PC-3 (cell line): Measurements from ENCODE around the gene STARD6. TPM values are rescaled to one million over a fixed set of nuclear protein-coding genes. Genes with fewer than 3 reads are reported as not detected.

ENCODE experiments used
- ATAC-seq: fragments of 200-7000 bp; cut with Tn5 transposase; 2 replicates; pipeline ENCODE4 v1.9.1; 2020; ENCODE audit warnings: mild to moderate bottlenecking, moderate library complexity
- BruUV-seq: library from RNA; stranded (reverse); fragments of 400-500 nt; replicated peaks from 2 replicates; lab custom pipeline; 2021; lab: Mats Ljungman, UMichigan
- CTCF ChIA-PET: fragments of 300-600 bp; sonication (Branson Sonifier 250); formaldehyde crosslinking; loops from one replicate; lab custom pipeline; 2022; ENCODE audit warnings: antibody characterized with exemption; lab: Charles Lee
- POLR2A ChIA-PET: fragments of 300-600 bp; sonication (Branson Sonifier 250); formaldehyde crosslinking; loops from one replicate; lab custom pipeline; 2022; ENCODE audit warnings: antibody characterized with exemption; ENCODE audit not compliant: unreplicated experiment; lab: Charles Lee
- DNase-seq: peaks from one replicate; pipeline ENCODE4 v3.0.0-alpha.2; 2015
- H2AFZ ChIP-seq: fragments of 300-600 bp; sonication (generic); 2 replicates; pipeline ENCODE4 v1.6.0; 2016; ENCODE audit warnings: antibody characterized with exemption, low read length
- H3F3A ChIP-seq: fragments of 300-600 bp; sonication (generic); one replicate; pipeline ENCODE4 v1.6.0; 2017; ENCODE audit warnings: antibody characterized with exemption, low read length, control low read depth, mild to moderate bottlenecking; ENCODE audit not compliant: unreplicated experiment
- H3K27ac ChIP-seq: fragments of 300-600 bp; sonication (generic); 2 replicates; pipeline ENCODE4 v1.5.1; 2016; ENCODE audit warnings: mild to moderate bottlenecking, low read length
- H3K27me3 ChIP-seq: fragments of 300-600 bp; sonication (generic); 2 replicates; pipeline ENCODE4 v1.6.1; 2016; ENCODE audit warnings: low read length, mixed read lengths
- H3K36me3 ChIP-seq: fragments of 300-600 bp; sonication (generic); 2 replicates; pipeline ENCODE4 v1.6.1; 2016; ENCODE audit warnings: low read depth, mixed run types, low read length, mixed read lengths
- H3K4me1 ChIP-seq: fragments of 300-600 bp; sonication (generic); 2 replicates; pipeline ENCODE4 v1.5.1; 2016; ENCODE audit warnings: low read length; ENCODE audit not compliant: insufficient read depth
- H3K4me2 ChIP-seq: fragments of 300-600 bp; sonication (generic); 2 replicates; pipeline ENCODE4 v1.6.0; 2016; ENCODE audit warnings: low read length
- H3K4me3 ChIP-seq: fragments of 300-600 bp; sonication (generic); 2 replicates; pipeline ENCODE4 v1.5.1; 2016; ENCODE audit warnings: mild to moderate bottlenecking, low read length, mixed read lengths
- H3K79me2 ChIP-seq: fragments of 300-600 bp; sonication (generic); 2 replicates; pipeline ENCODE4 v1.6.1; 2017; ENCODE audit warnings: low read length, mixed read lengths
- H3K9ac ChIP-seq: fragments of 300-600 bp; sonication (generic); 2 replicates; pipeline ENCODE4 v1.6.0; 2016; ENCODE audit warnings: mild to moderate bottlenecking, low read length
- H3K9me2 ChIP-seq: fragments of 300-600 bp; sonication (generic); replicated peaks from 2 replicates; pipeline ENCODE4 v1.6.1; 2016; ENCODE audit warnings: mixed run types, low read length, mixed read lengths
- H3K9me3 ChIP-seq: fragments of 300-600 bp; sonication (generic); 2 replicates; pipeline ENCODE4 v1.6.1; 2016; ENCODE audit warnings: low read length, mixed read lengths
- H4K20me1 ChIP-seq: fragments of 300-600 bp; sonication (generic); 2 replicates; pipeline ENCODE4 v1.6.1; 2016; ENCODE audit warnings: low read length, mixed read lengths
- CTCF ChIP-seq: fragments of 300-600 bp; sonication (generic); conservative IDR thresholded peaks from 2 replicates; pipeline ENCODE4 v1.5.1; 2017; ENCODE audit warnings: antibody characterized with exemption, low read depth, mild to moderate bottlenecking, low read length
- EZH2 ChIP-seq: fragments of 300-600 bp; sonication (generic); IDR thresholded peaks from one replicate; pipeline ENCODE4 v1.6.1; 2017; ENCODE audit warnings: antibody characterized with exemption, mild to moderate bottlenecking, low read length; ENCODE audit not compliant: unreplicated experiment
- EZH2phosphoT487 ChIP-seq: fragments of 300-600 bp; sonication (generic); IDR thresholded peaks from 2 replicates; pipeline ENCODE4 v1.6.1; 2018; ENCODE audit warnings: mild to moderate bottlenecking, antibody characterized with exemption, low read length, borderline replicate concordance
- intact Hi-C: fragments of 100-400 bp; cut with micrococcal nuclease; formaldehyde crosslinking; loops from 2 replicates; pipeline ENCODE4 v1.9.0; 2023
- total RNA-seq: library from RNA; depleted of rRNA; stranded (reverse); fragments of >200 nt; gene quantifications from 2 replicates; pipeline ENCODE4 v1.2.3, GENCODE V29; 2014

STARD6 gene
- total RNA-seq, 1 experiment from 2014 or later = not detected

GRCh38 chr18:54381640-54382039 is 24.0 kb upstream of the STARD6 start:
- intact Hi-C loops = no loop called here
- POLR2A ChIA-PET = no interaction called here

GRCh38 chr18:54378057-54378456 is 20.4 kb upstream of the STARD6 start:
- CTCF ChIA-PET = no interaction called here

More at GRCh38 chr18:54381640-54382039, 24.0 kb upstream of the STARD6 start:
- DNase-seq (no peak), ATAC-seq (no peak)
- H3K36me3 ChIP-seq = no peaks in the 10 kb centered on the region
- H4K20me1 ChIP-seq = no peaks in the 10 kb centered on the region
- H3K4me2 ChIP-seq = no peak overlapping the region
- no peak overlapping the region for H3K27ac ChIP-seq
- no peaks in the 10 kb centered on the region for H3K4me1 ChIP-seq
- H3K27me3 ChIP-seq = no peaks in the 10 kb centered on the region
- no peaks in the 10 kb centered on the region for H3F3A ChIP-seq
- H2AFZ ChIP-seq = no peak overlapping the region
- no peak for TF ChIP-seq EZH2phosphoT487
- H3K4me3 ChIP-seq = no peak overlapping the region
- BruUV-seq = no TSS peak
- no peaks in the 10 kb centered on the region for H3K79me2 ChIP-seq
- H3K9me2 ChIP-seq = no peaks in the 10 kb centered on the region
- CTCF ChIA-PET = no interaction called here
- H3K9ac ChIP-seq = no peak overlapping the region
- no peaks in the 10 kb centered on the region for H3K9me3 ChIP-seq

GRCh38 chr18:54360406-54360805 is 2.7 kb upstream of the STARD6 start:
- H3K9me2 ChIP-seq = no peaks in the 10 kb centered on the region
- peaks cover 18% of the 10 kb centered on the region for H3K4me1 ChIP-seq
- intact Hi-C loops = no loop called here
- DNase-seq = no peak
- H4K20me1 ChIP-seq = no peaks in the 10 kb centered on the region
- no peak overlapping the region for H3K4me2 ChIP-seq
- no TSS peak for BruUV-seq
- ChIA-PET CTCF (no interaction called here), POLR2A (no interaction called here)
- TF ChIP-seq CTCF = no peak
- no peak for TF ChIP-seq EZH2phosphoT487
- TF ChIP-seq EZH2 = no peak
- peaks cover 4% of the 10 kb centered on the region; the same call in 1 of the 2 replicates for H3K36me3 ChIP-seq
- no peaks in the 10 kb centered on the region for H3K27me3 ChIP-seq
- peaks cover 20% of the 10 kb centered on the region for H3K79me2 ChIP-seq
- no peak overlapping the region for H3K27ac ChIP-seq
- no peak overlapping the region for H3K4me3 ChIP-seq
- no peak overlapping the region for H2AFZ ChIP-seq
- no peak for ATAC-seq
- H3K9me3 ChIP-seq = no peaks in the 10 kb centered on the region
- H3K9ac ChIP-seq = no peak overlapping the region
- H3F3A ChIP-seq = no peaks in the 10 kb centered on the region

More at GRCh38 chr18:54378057-54378456, 20.4 kb upstream of the STARD6 start:
- ATAC-seq (no peak), DNase-seq (no peak)
- Histone ChIP-seq H3K79me2 (no peaks in the 10 kb centered on the region), H3F3A (no peaks in the 10 kb centered on the region), H3K4me1 (no peaks in the 10 kb centered on the region), H3K27ac (no peak overlapping the region), H3K4me2 (no peak overlapping the region), H3K9ac (no peak overlapping the region), H3K9me2 (no peaks in the 10 kb centered on the region), H3K27me3 (no peaks in the 10 kb centered on the region), H2AFZ (no peak overlapping the region), H3K4me3 (no peak overlapping the region), H3K36me3 (peaks cover 7% of the 10 kb centered on the region; the same call in 1 of the 2 replicates), H4K20me1 (no peaks in the 10 kb centered on the region), H3K9me3 (no peaks in the 10 kb centered on the region)
- POLR2A ChIA-PET = no interaction called here
- BruUV-seq = no TSS peak
- intact Hi-C loops = no loop called here
- TF ChIP-seq EZH2phosphoT487 (no peak), CTCF (no peak)
